H1 (cell line): Measurements from ENCODE around the gene PSMC5. TPM values are rescaled to one million over a fixed set of nuclear protein-coding genes. Genes with fewer than 3 reads are reported as not detected.
"Not testable (repeated sequence)": the region's sequence is repeated elsewhere in the genome, so short reads cannot be mapped to it uniquely, and the experiment has no call there.

Experiments used
- CTCF ChIA-PET: fragments of 300-600 bp; sonication (Branson Sonifier 250); formaldehyde crosslinking; loops from one replicate; lab custom pipeline; 2021; ENCODE audit not compliant: partially characterized antibody; lab: Charles Lee
- POLR2A ChIA-PET: fragments of 300-600 bp; sonication (Branson Sonifier 250); formaldehyde crosslinking; loops from one replicate; lab custom pipeline; 2021; ENCODE audit warnings: inconsistent platforms; ENCODE audit not compliant: partially characterized antibody; lab: Charles Lee
- DNase-seq, 2 experiments: peaks; one replicate each; pipeline versions ENCODE4 v3.0.0 to v3.0.0-alpha.2; 2010 to 2022; ENCODE audit warnings: low spot score in 2 of 2, low read depth in 1 of 2, mixed read lengths in 1 of 2
- FAIRE-seq: peaks from 2 replicates; lab custom pipeline; 2011; peaks lifted over from hg19 to GRCh38; lab: Jason Lieb, UNC
- H2AFZ ChIP-seq: 2 replicates; pipeline ENCODE4 v1.8.1; 2012; ENCODE audit warnings: low read length, inconsistent platforms
- H2AK5ac ChIP-seq: 2 replicates; pipeline ENCODE4 v1.6.1; 2013; ENCODE audit warnings: low read depth, low read length
- H2BK120ac ChIP-seq: replicated peaks from 2 replicates; pipeline ENCODE3; 2013; ENCODE audit warnings: low read depth, low read length, inconsistent platforms
- H2BK12ac ChIP-seq: 2 replicates; pipeline ENCODE4 v1.6.1; 2013; ENCODE audit warnings: low read depth, low read length
- H2BK15ac ChIP-seq: 2 replicates; pipeline ENCODE4 v1.6.1; 2013; ENCODE audit warnings: low read length
- H2BK20ac ChIP-seq: 2 replicates; pipeline ENCODE4 v1.6.1; 2013; ENCODE audit warnings: low read length
- H2BK5ac ChIP-seq: 2 replicates; pipeline ENCODE4 v1.6.1; 2013; ENCODE audit warnings: low read depth, low read length
- H3K14ac ChIP-seq: 2 replicates; pipeline ENCODE4 v1.6.1; 2013; ENCODE audit warnings: inconsistent platforms; ENCODE audit not compliant: insufficient read length
- H3K18ac ChIP-seq: 2 replicates; pipeline ENCODE4 v1.6.1; 2013; ENCODE audit warnings: low read length; ENCODE audit errors: extremely low read depth
- H3K23ac ChIP-seq: 2 replicates; pipeline ENCODE4 v1.6.1; 2013; ENCODE audit warnings: inconsistent platforms; ENCODE audit not compliant: insufficient read length
- H3K23me2 ChIP-seq: 2 replicates; pipeline ENCODE4 v1.6.1; 2013; ENCODE audit warnings: low read depth, low read length
- H3K27ac ChIP-seq: 2 replicates; pipeline ENCODE4 v1.6.1; 2011; ENCODE audit warnings: low read depth, low read length, inconsistent platforms
- H3K27me3 ChIP-seq, 4 experiments: replicated peaks in 1 of 4; 1 replicate in 1 of 4; 2 replicates in 3 of 4; pipeline versions ENCODE4 v1.6.1 to v1.8.1; 2011 to 2013; ENCODE audit warnings: low read length in 3 of 4, mild to moderate bottlenecking in 3 of 4, inconsistent platforms in 2 of 4, mixed read lengths in 2 of 4, moderate library complexity in 1 of 4; ENCODE audit not compliant: control insufficient read depth in 3 of 4, insufficient read depth in 3 of 4; ENCODE audit errors: extremely low read depth in 1 of 4
- H3K36me3 ChIP-seq, 4 experiments: 2 replicates each; pipeline versions ENCODE4 v1.6.1 to v1.8.1; 2011 to 2013; ENCODE audit warnings: mild to moderate bottlenecking in 4 of 4, low read length in 3 of 4, moderate library complexity in 2 of 4, control low read depth in 1 of 4, inconsistent platforms in 1 of 4; ENCODE audit not compliant: insufficient read depth in 4 of 4, control insufficient read depth in 2 of 4
- H3K4ac ChIP-seq: replicated peaks from 2 replicates; pipeline ENCODE3; 2013; ENCODE audit warnings: low read length, low read depth, mixed read lengths, inconsistent platforms; ENCODE audit not compliant: insufficient read length
- H3K4me1 ChIP-seq, 4 experiments: replicated peaks in 1 of 4; 1 replicate in 1 of 4; 2 replicates in 3 of 4; pipeline versions ENCODE4 v1.6.1 to v1.8.1; 2011 to 2013; ENCODE audit warnings: low read length in 3 of 4, inconsistent platforms in 2 of 4, mixed read lengths in 1 of 4; ENCODE audit not compliant: insufficient read depth in 4 of 4, control insufficient read depth in 3 of 4
- H3K4me2 ChIP-seq, 2 experiments: 2 replicates each; pipeline versions ENCODE4 v1.6.1 to v1.8.1; 2011 to 2013; ENCODE audit warnings: low read depth in 2 of 2, low read length in 2 of 2, control low read depth in 1 of 2, inconsistent platforms in 1 of 2, mild to moderate bottlenecking in 1 of 2; ENCODE audit not compliant: insufficient read depth in 1 of 2
- H3K4me3 ChIP-seq, 4 experiments: fragments of 200-600, 300-600 bp in 1 of 4; sonication (generic), shearing (Covaris generic), sonication (Bioruptor Twin) in 1 of 4; 2 replicates each; pipeline versions ENCODE4 v1.5.1 to v1.8.1; 2011 to 2016; ENCODE audit warnings: low read length in 4 of 4, low read depth in 3 of 4, control low read depth in 2 of 4, inconsistent platforms in 2 of 4, mild to moderate bottlenecking in 2 of 4, mixed read lengths in 1 of 4, moderate library complexity in 1 of 4; ENCODE audit not compliant: insufficient read depth in 2 of 4; ENCODE audit errors: extremely low read depth in 1 of 4
- H3K56ac ChIP-seq: replicated peaks from 2 replicates; pipeline ENCODE3; 2013; ENCODE audit warnings: low read depth, mild to moderate bottlenecking, mixed read lengths, low read length, inconsistent platforms; ENCODE audit not compliant: insufficient read length
- H3K79me1 ChIP-seq: 2 replicates; pipeline ENCODE4 v1.6.1; 2013; ENCODE audit warnings: low read depth, low read length, control low read depth
- H3K79me2 ChIP-seq, 2 experiments: 2 replicates each; pipeline versions ENCODE4 v1.6.1 to v1.8.1; 2012 to 2013; ENCODE audit warnings: low read length in 2 of 2, mild to moderate bottlenecking in 2 of 2, inconsistent platforms in 1 of 2; ENCODE audit not compliant: insufficient read depth in 2 of 2, control insufficient read depth in 1 of 2
- H3K9ac ChIP-seq, 4 experiments: replicated peaks in 1 of 4; 1 replicate in 1 of 4; 2 replicates in 3 of 4; pipeline versions ENCODE4 v1.6.1 to v1.8.1; 2011 to 2013; ENCODE audit warnings: low read depth in 3 of 4, low read length in 3 of 4, control low read depth in 2 of 4, mild to moderate bottlenecking in 2 of 4, moderate library complexity in 2 of 4, inconsistent platforms in 1 of 4; ENCODE audit errors: extremely low read depth in 1 of 4
- H3K9me3 ChIP-seq, 2 experiments: 2 replicates each; pipeline versions ENCODE4 v1.6.1 to v1.8.1; 2012 to 2013; ENCODE audit warnings: mild to moderate bottlenecking in 2 of 2, moderate library complexity in 2 of 2, control low read depth in 1 of 2, inconsistent platforms in 1 of 2, low read depth in 1 of 2, low read length in 1 of 2, mixed read lengths in 1 of 2; ENCODE audit not compliant: insufficient read depth in 2 of 2
- H4K20me1 ChIP-seq, 2 experiments: replicated peaks in 1 of 2; 2 replicates each; pipeline versions ENCODE3 to v1.8.1; 2011 to 2013; ENCODE audit warnings: inconsistent platforms in 2 of 2, low read length in 2 of 2, mild to moderate bottlenecking in 1 of 2; ENCODE audit not compliant: insufficient read depth in 2 of 2, control insufficient read depth in 1 of 2
- H4K5ac ChIP-seq: 2 replicates; pipeline ENCODE4 v1.6.1; 2013; ENCODE audit warnings: low read length, low read depth, mixed read lengths, inconsistent platforms; ENCODE audit not compliant: insufficient read length
- H4K8ac ChIP-seq: 2 replicates; pipeline ENCODE4 v1.8.0; 2013; ENCODE audit warnings: mild to moderate bottlenecking, moderate library complexity, low read length, inconsistent platforms; ENCODE audit not compliant: insufficient read depth; ENCODE audit errors: extremely low read depth
- H4K91ac ChIP-seq: replicated peaks from 2 replicates; pipeline ENCODE3; 2013; ENCODE audit warnings: low read length, mixed read lengths, inconsistent platforms; ENCODE audit not compliant: insufficient read length
- WGBS, 2 experiments: shearing (Covaris generic) in 1 of 2; methylation state at CpG; one replicate each; pipeline versions ENCODE4 v1.1.6 to v1.1.7; 2013 to 2015; ENCODE audit warnings: low lambda C conversion rate in 2 of 2, mixed read lengths in 2 of 2, inconsistent platforms in 1 of 2, low coverage in 1 of 2, missing lambda C conversion rate in 1 of 2; ENCODE audit not compliant: insufficient replicate concordance in 2 of 2, insufficient coverage in 1 of 2, insufficient read length in 1 of 2; ENCODE audit errors: extremely low coverage in 1 of 2, missing lambda C conversion rate in 1 of 2; 5-methylcytosine and 5-hydroxymethylcytosine counted together
- polyA plus RNA-seq, 7 experiments: library from polyadenylated mRNA; depleted of rRNA in 3 of 7; stranded (reverse) in 5 of 7; unstranded in 2 of 7; fragments of >200 nt in 5 of 7; fragments of 200-250 nt in 2 of 7; gene quantifications; 1 replicate in 5 of 7; 2 replicates in 1 of 7; 4 replicates in 1 of 7; pipeline versions ENCODE4 v1.2.1 to v1.2.3, GENCODE V29; 2011 to 2013; ENCODE audit warnings: missing spikeins in 2 of 7, mixed read lengths in 2 of 7
- total RNA-seq: library from RNA; stranded (reverse); fragmentation: NEBNext Ultra II Directional; extraction: Animal tissue kit (Norgen Biotek cat#: 25700); gene quantifications from 2 replicates; pipeline ENCODE4 v1.2.1, GENCODE V29; 2021

The PSMC5 gene
- total and polyA plus RNA-seq, 2 of the 8 experiments (the other 6 are each of a cell fraction or from before 2014, with no cell fraction given): 172 to 180 TPM

DNA sequence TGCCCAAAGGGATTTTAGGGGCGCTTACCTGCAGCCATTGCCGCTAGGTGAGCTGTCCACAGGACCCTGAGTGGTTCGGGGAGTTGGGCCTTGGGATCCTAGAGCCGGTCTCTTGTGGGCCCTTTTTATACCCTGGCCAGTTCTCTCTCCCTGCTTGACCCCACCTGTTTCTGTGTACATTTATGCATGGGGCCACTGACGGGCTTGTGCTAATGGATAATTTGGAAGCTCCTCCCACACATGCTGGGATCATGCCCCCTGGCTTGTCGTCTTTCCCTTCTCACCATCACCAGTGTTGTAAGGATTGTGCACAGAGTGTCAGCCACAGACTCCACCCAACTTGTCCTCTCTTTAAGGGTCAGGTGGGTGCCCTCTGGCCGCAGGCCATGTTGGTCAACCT, 46.3 kb downstream of the PSMC5 start, which contains the start of gene CSH2:
TSS of gene CSH2 (minus strand) at position 101 of the 400 bp plus-strand sequence. CDS start at position 38, 63 bp downstream.
- H3K9ac ChIP-seq, FAIRE-seq, H4K20me1 ChIP-seq, H2BK5ac ChIP-seq, H3K56ac ChIP-seq, H3K36me3 ChIP-seq, H3K18ac ChIP-seq, H4K5ac ChIP-seq, H2BK12ac ChIP-seq, H4K8ac ChIP-seq, H3K79me2 ChIP-seq, H2AFZ ChIP-seq, H3K23me2 ChIP-seq, H3K14ac ChIP-seq, H3K4ac ChIP-seq, DNase-seq, H3K4me2 ChIP-seq, H3K79me1 ChIP-seq, H2AK5ac ChIP-seq, POLR2A ChIA-PET, H3K27me3 ChIP-seq, H3K23ac ChIP-seq, H2BK120ac ChIP-seq, H3K27ac ChIP-seq, H4K91ac ChIP-seq, H3K9me3 ChIP-seq, H2BK20ac ChIP-seq, H3K4me1 ChIP-seq, H2BK15ac ChIP-seq, H3K4me3 ChIP-seq: not testable (repeated sequence)
- WGBS, 2 experiments: 97% methylated on average over 4 of the region's 7 CpGs; no CpG with 5 or more reads in 1 of the 2 experiments
- CTCF ChIA-PET: interaction anchor here (1.3 to 1.8 kb wide), 4 partner anchors 8 to 44 kb away, joined by 3 to 10 read pairs (median 6); no protein-coding TSS in a partner anchor

DNA sequence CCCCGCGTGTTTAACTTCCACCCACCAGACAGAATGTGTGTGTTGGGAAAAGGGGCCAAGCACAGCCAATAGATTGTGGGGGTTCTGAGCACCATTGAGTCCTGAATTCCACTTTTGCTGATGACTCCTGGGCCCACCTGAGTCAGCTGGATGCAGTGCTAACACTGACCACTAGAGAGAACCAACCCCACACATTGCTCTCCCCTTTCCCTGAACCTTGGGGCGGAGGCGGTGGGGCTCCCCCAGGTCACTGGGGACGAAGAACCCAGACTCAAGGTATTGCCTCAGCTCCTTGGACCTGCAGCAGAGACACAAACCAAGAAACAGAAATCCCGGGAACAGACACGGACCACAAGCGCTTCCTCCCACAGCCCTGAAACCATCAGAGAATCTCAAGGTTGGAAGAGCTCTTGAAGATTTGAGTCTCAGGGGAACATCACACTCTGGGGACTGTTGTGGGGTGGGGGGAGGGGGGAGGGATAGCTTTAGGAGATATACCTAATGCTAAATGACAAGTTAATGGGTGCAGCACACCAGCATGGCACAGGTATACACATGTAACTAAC, 46.9 kb downstream of the PSMC5 start:
- not testable (repeated sequence) for H2BK12ac ChIP-seq, H3K23me2 ChIP-seq, H3K79me1 ChIP-seq, H3K27me3 ChIP-seq, H4K5ac ChIP-seq, H3K79me2 ChIP-seq, H2BK15ac ChIP-seq, H3K9me3 ChIP-seq, H3K23ac ChIP-seq, DNase-seq, H2AK5ac ChIP-seq, H3K4me2 ChIP-seq, H3K36me3 ChIP-seq, FAIRE-seq, H3K14ac ChIP-seq, H4K20me1 ChIP-seq, H3K4me3 ChIP-seq, H3K4me1 ChIP-seq, H3K9ac ChIP-seq, H3K56ac ChIP-seq, H2BK20ac ChIP-seq, H3K27ac ChIP-seq, H4K91ac ChIP-seq, H3K4ac ChIP-seq, H4K8ac ChIP-seq, H3K18ac ChIP-seq, H2BK5ac ChIP-seq, H2BK120ac ChIP-seq, H2AFZ ChIP-seq
- ChIA-PET CTCF (interaction anchor here (0.6 to 1.8 kb wide), 13 partner anchors 9 to 146 kb away, joined by 3 to 10 read pairs (median 4); partner anchors contain the start of gene CSHL1), POLR2A (interaction anchor here (0.6 kb wide), 1 partner anchor 8 kb away, joined by 4 read pairs; no protein-coding TSS in a partner anchor)
- 87% methylated on average over 6 of the region's 8 CpGs; no CpG with 5 or more reads in 1 of the 2 experiments for WGBS, 2 experiments
